ENCODE data around the gene CORO1C. TPM values are rescaled to one million over a fixed set of nuclear protein-coding genes. Genes with fewer than 3 reads are reported as not detected.
A peak's percentile ranks its signal among the peaks of the same experiment; 100 is the strongest.

The CORO1C gene
- total RNA-seq, 1 experiment from 2014 or later = 138 TPM

DNA sequence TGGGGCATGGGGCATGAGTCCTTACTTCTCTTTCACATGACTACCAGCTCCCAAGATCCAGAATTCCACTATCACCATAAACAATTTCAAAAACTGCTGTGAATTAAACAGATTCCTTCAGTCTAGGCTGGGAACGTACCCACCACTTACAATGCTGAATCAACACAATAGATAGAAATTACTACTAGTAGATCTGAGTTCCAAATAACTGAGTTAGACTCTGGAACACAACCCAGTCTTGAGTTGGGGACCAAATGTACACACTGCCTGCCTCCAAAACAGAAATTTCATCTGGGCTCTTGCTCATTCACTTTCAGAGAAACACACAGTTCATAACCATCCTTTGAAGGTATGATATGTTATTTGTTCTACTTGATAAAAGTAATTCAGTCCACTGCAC is 8.9 kb downstream of the CORO1C start:
- TF ChIP-seq EZH2 (IDR thresholded peaks at IDR 0.05) (no peak), ZNF274 (IDR thresholded peaks at IDR 0.05; ENCODE audit: low read depth, low read length) (no peak), SIN3A (IDR thresholded peaks at IDR 0.05; ENCODE audit: low read depth) (no peak), CEBPB (IDR thresholded peaks at IDR 0.05; ENCODE audit: low read depth) (no peak), EZH2phosphoT487 (IDR thresholded peaks at IDR 0.05; ENCODE audit: borderline replicate concordance) (no peak), SP1 (IDR thresholded peaks at IDR 0.05; ENCODE audit: low read depth) (no peak), YY1 (IDR thresholded peaks at IDR 0.05; ENCODE audit: extremely low read depth, insufficient replicate concordance, low read depth, low read length) (no peak), EGR1 (IDR thresholded peaks at IDR 0.05; ENCODE audit: low read depth) (no peak), JUND (IDR thresholded peaks at IDR 0.05) (no peak), POLR2AphosphoS5 (IDR thresholded peaks at IDR 0.05; ENCODE audit: low read depth, low read length) (no peak), CTCF (IDR thresholded peaks at IDR 0.05 in 2 of 3, conservative IDR thresholded peaks at IDR 0.05 in 1 of 3; ENCODE audit: borderline replicate concordance in 1 of 3, insufficient read depth in 1 of 3, low read depth in 2 of 3, low read length in 2 of 3) (no peak), ELF1 (IDR thresholded peaks at IDR 0.05; ENCODE audit: borderline replicate concordance, low read depth) (no peak), CBX3 (IDR thresholded peaks at IDR 0.05; ENCODE audit: low read depth) (no peak)
- TF ChIP-seq, protein P1, sequence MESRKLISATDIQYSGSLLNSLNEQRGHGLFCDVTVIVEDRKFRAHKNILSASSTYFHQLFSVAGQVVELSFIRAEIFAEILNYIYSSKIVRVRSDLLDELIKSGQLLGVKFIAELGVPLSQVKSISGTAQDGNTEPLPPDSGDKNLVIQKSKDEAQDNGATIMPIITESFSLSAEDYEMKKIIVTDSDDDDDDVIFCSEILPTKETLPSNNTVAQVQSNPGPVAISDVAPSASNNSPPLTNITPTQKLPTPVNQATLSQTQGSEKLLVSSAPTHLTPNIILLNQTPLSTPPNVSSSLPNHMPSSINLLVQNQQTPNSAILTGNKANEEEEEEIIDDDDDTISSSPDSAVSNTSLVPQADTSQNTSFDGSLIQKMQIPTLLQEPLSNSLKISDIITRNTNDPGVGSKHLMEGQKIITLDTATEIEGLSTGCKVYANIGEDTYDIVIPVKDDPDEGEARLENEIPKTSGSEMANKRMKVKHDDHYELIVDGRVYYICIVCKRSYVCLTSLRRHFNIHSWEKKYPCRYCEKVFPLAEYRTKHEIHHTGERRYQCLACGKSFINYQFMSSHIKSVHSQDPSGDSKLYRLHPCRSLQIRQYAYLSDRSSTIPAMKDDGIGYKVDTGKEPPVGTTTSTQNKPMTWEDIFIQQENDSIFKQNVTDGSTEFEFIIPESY (IDR thresholded peaks at IDR 0.05; ENCODE audit: extremely low read depth, insufficient replicate concordance, low read length) = no peak
- TF ChIP-seq, protein P2, sequence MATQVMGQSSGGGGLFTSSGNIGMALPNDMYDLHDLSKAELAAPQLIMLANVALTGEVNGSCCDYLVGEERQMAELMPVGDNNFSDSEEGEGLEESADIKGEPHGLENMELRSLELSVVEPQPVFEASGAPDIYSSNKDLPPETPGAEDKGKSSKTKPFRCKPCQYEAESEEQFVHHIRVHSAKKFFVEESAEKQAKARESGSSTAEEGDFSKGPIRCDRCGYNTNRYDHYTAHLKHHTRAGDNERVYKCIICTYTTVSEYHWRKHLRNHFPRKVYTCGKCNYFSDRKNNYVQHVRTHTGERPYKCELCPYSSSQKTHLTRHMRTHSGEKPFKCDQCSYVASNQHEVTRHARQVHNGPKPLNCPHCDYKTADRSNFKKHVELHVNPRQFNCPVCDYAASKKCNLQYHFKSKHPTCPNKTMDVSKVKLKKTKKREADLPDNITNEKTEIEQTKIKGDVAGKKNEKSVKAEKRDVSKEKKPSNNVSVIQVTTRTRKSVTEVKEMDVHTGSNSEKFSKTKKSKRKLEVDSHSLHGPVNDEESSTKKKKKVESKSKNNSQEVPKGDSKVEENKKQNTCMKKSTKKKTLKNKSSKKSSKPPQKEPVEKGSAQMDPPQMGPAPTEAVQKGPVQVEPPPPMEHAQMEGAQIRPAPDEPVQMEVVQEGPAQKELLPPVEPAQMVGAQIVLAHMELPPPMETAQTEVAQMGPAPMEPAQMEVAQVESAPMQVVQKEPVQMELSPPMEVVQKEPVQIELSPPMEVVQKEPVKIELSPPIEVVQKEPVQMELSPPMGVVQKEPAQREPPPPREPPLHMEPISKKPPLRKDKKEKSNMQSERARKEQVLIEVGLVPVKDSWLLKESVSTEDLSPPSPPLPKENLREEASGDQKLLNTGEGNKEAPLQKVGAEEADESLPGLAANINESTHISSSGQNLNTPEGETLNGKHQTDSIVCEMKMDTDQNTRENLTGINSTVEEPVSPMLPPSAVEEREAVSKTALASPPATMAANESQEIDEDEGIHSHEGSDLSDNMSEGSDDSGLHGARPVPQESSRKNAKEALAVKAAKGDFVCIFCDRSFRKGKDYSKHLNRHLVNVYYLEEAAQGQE (IDR thresholded peaks at IDR 0.05; ENCODE audit: low read depth) = no peak
- Histone ChIP-seq H3K9me2 (ENCODE audit: insufficient read depth) (no peaks in the 10 kb centered on the region), H3K79me2 (ENCODE audit: insufficient read depth, low read length) (peaks cover 92% of the 10 kb centered on the region), H3K9ac (ENCODE audit: low read length) (no peak overlapping the region), H4K20me1 (ENCODE audit: insufficient read depth) (peaks cover 4% of the 10 kb centered on the region; the same call in 1 of the 2 replicates), H3K9me3 (ENCODE audit: control insufficient read depth in 1 of 2, insufficient read depth in 1 of 2, low read depth in 1 of 2, low read length in 2 of 2) (no peaks in the 10 kb centered on the region), H3K27me3 (ENCODE audit: insufficient read depth, low read length) (no peaks in the 10 kb centered on the region), H3K27ac (ENCODE audit: low read depth, low read length) (no peak overlapping the region), H3K4me2 (ENCODE audit: low read length) (peak overlapping the region; percentile 40; the same call in 1 of the 2 replicates), H3K36me3 (ENCODE audit: control insufficient read depth in 1 of 2, insufficient read depth in 2 of 2, low read length in 2 of 2) (peaks cover 0 to 1% of the 10 kb centered on the region in 2 experiments; a peak in 1 of 4 replicates), H3K4me3 (replicated peaks in 1 of 2; ENCODE audit: low read depth in 1 of 2, low read length in 2 of 2) (no peak overlapping the region), H2AFZ (ENCODE audit: low read depth, low read length, poor library complexity, severe bottlenecking) (no peak overlapping the region), H3K4me1 (ENCODE audit: control insufficient read depth in 1 of 2, insufficient read depth in 2 of 2, low read length in 2 of 2) (peaks cover 11 to 49% of the 10 kb centered on the region in 2 experiments; a peak in 3 of 4 replicates)
- ChIA-PET POLR2A (no interaction called here), RAD21 (ENCODE audit: low non-redundant PET in 1 of 2, low total read pairs in 2 of 2, uncharacterized antibody in 2 of 2, unreplicated experiment in 2 of 2) (no interaction called here), CTCF (no interaction called here)
- intact Hi-C loops (cut with micrococcal nuclease) = no loop called here
- BruUV-seq (replicated peaks) = no TSS peak
- no peak for ATAC-seq
- no peak for DNase-seq (ENCODE audit: low read depth, low spot score)

All from HCT116 (cell line).